ENCODE data around the gene COBL.

Gene COBL

GRCh38 chr7:51352174-51353100 lies 35.8 kb upstream of the COBL start:
- Histone ChIP-seq H3K27me3 (ENCODE audit: control insufficient read depth, low read length) (no peaks in the 10 kb centered on the region), H3F3A (ENCODE audit: control insufficient read depth, insufficient read depth) (no peaks in the 10 kb centered on the region), H3K4me1 (ENCODE audit: control insufficient read depth, low read length) (no peaks in the 10 kb centered on the region), H4K20me1 (ENCODE audit: control insufficient read depth, insufficient read depth, low read depth, low read length) (no peaks in the 10 kb centered on the region), H3K9me3 (ENCODE audit: control insufficient read depth, insufficient read depth, low read length) (no peaks in the 10 kb centered on the region), H3K4me3 (ENCODE audit: low read length) (no peak overlapping the region), H3K4me2 (ENCODE audit: low read length) (no peak overlapping the region), H3K27ac (ENCODE audit: low read depth, low read length) (no peak overlapping the region), H3K79me2 (ENCODE audit: control insufficient read depth, low read length) (no peaks in the 10 kb centered on the region), H3K9me2 (replicated peaks; ENCODE audit: control insufficient read depth, low read length) (no peaks in the 10 kb centered on the region), H3K36me3 (ENCODE audit: control insufficient read depth, low read length) (no peaks in the 10 kb centered on the region)
- no peak for TF ChIP-seq CTCF (IDR thresholded peaks at IDR 0.05; ENCODE audit: low read depth, low read length, poor library complexity, severe bottlenecking)
- no peak for TF ChIP-seq EZH2phosphoT487 (IDR thresholded peaks at IDR 0.05; ENCODE audit: borderline replicate concordance, low read length)

- Histone ChIP-seq H3K9me2 (replicated peaks; ENCODE audit: control insufficient read depth, low read length) (no peaks in the 10 kb centered on the region), H3K4me3 (ENCODE audit: low read length) (no peak overlapping the region), H3K27ac (ENCODE audit: low read depth, low read length) (no peak overlapping the region), H3K36me3 (ENCODE audit: control insufficient read depth, low read length) (no peaks in the 10 kb centered on the region), H3K4me2 (ENCODE audit: low read length) (no peak overlapping the region), H3K4me1 (ENCODE audit: control insufficient read depth, low read length) (no peaks in the 10 kb centered on the region), H3K79me2 (ENCODE audit: control insufficient read depth, low read length) (no peaks in the 10 kb centered on the region), H4K20me1 (ENCODE audit: control insufficient read depth, insufficient read depth, low read depth, low read length) (no peaks in the 10 kb centered on the region), H3K9me3 (ENCODE audit: control insufficient read depth, insufficient read depth, low read length) (no peaks in the 10 kb centered on the region), H3F3A (ENCODE audit: control insufficient read depth, insufficient read depth) (no peaks in the 10 kb centered on the region), H3K27me3 (ENCODE audit: control insufficient read depth, low read length) (no peaks in the 10 kb centered on the region)
- TF ChIP-seq CTCF (IDR thresholded peaks at IDR 0.05; ENCODE audit: low read depth, low read length, poor library complexity, severe bottlenecking) (no peak), EZH2phosphoT487 (IDR thresholded peaks at IDR 0.05; ENCODE audit: borderline replicate concordance, low read length) (no peak)
These were observed 35.1 kb upstream of the COBL start for GRCh38 chr7:51351661-51352060.

- TF ChIP-seq CTCF (IDR thresholded peaks at IDR 0.05; ENCODE audit: low read depth, low read length, poor library complexity, severe bottlenecking) (no peak), EZH2phosphoT487 (IDR thresholded peaks at IDR 0.05; ENCODE audit: borderline replicate concordance, low read length) (no peak)
- H4K20me1 ChIP-seq (ENCODE audit: control insufficient read depth, insufficient read depth, low read depth, low read length) = no peaks in the 10 kb centered on the region
- H3K4me2 ChIP-seq (ENCODE audit: low read length) = no peak overlapping the region
- no peaks in the 10 kb centered on the region for H3K4me1 ChIP-seq (ENCODE audit: control insufficient read depth, low read length)
- H3K9me2 ChIP-seq (replicated peaks; ENCODE audit: control insufficient read depth, low read length) = no peaks in the 10 kb centered on the region
- H3K36me3 ChIP-seq (ENCODE audit: control insufficient read depth, low read length) = no peaks in the 10 kb centered on the region
- no peaks in the 10 kb centered on the region for H3K79me2 ChIP-seq (ENCODE audit: control insufficient read depth, low read length)
- H3K9me3 ChIP-seq (ENCODE audit: control insufficient read depth, insufficient read depth, low read length) = no peaks in the 10 kb centered on the region
- no peak overlapping the region for H3K4me3 ChIP-seq (ENCODE audit: low read length)
- H3F3A ChIP-seq (ENCODE audit: control insufficient read depth, insufficient read depth) = no peaks in the 10 kb centered on the region
- no peak overlapping the region for H3K27ac ChIP-seq (ENCODE audit: low read depth, low read length)
- no peaks in the 10 kb centered on the region for H3K27me3 ChIP-seq (ENCODE audit: control insufficient read depth, low read length)
These were observed 33.9 kb upstream of the COBL start for GRCh38 chr7:51350546-51350896.
